OCI-LY1 (cell line): ENCODE data around the gene SLCO4C1.

Experiments
- H2AFZ ChIP-seq: fragments of 200-600 bp; sonication (generic), shearing (Covaris generic); 2 replicates; pipeline ENCODE4 v1.6.0; 2014; ENCODE audit warnings: antibody characterized with exemption, mild to moderate bottlenecking, low read length
- H3F3A ChIP-seq: fragments of 200-600 bp; sonication (generic), shearing (Covaris generic); 2 replicates; pipeline ENCODE4 v1.6.0; 2014; ENCODE audit warnings: mild to moderate bottlenecking, antibody characterized with exemption, low read length, moderate library complexity; ENCODE audit not compliant: insufficient read depth
- H3K27ac ChIP-seq: fragments of 200-600 bp; sonication (generic); 2 replicates; pipeline ENCODE4 v1.5.1; 2014; ENCODE audit warnings: low read length, mixed run types, mild to moderate bottlenecking, low read depth; ENCODE audit not compliant: poor library complexity, severe bottlenecking
- H3K27me3 ChIP-seq: fragments of 200-600 bp; sonication (generic); 2 replicates; pipeline ENCODE4 v1.6.0; 2014; ENCODE audit warnings: antibody characterized with exemption, mild to moderate bottlenecking, low read length, moderate library complexity; ENCODE audit not compliant: insufficient read depth
- H3K36me3 ChIP-seq: fragments of 200-600 bp; sonication (generic); 2 replicates; pipeline ENCODE4 v1.6.1; 2014; ENCODE audit warnings: mild to moderate bottlenecking, antibody characterized with exemption, low read length, moderate library complexity, mixed read lengths; ENCODE audit not compliant: insufficient read depth
- H3K4me1 ChIP-seq: fragments of 200-600 bp; sonication (generic); 2 replicates; pipeline ENCODE4 v1.5.1; 2014; ENCODE audit warnings: mild to moderate bottlenecking, low read length, moderate library complexity; ENCODE audit not compliant: insufficient read depth, severe bottlenecking
- H3K4me2 ChIP-seq: fragments of 200-600 bp; sonication (generic), shearing (Covaris generic); 2 replicates; pipeline ENCODE4 v1.6.1; 2014; ENCODE audit warnings: low read length
- H3K4me3 ChIP-seq: fragments of 200-600 bp; sonication (generic); 2 replicates; pipeline ENCODE4 v1.5.1; 2014; ENCODE audit warnings: low read length, low read depth, mild to moderate bottlenecking, mixed read lengths; ENCODE audit not compliant: poor library complexity, severe bottlenecking
- H3K79me2 ChIP-seq: fragments of 200-600 bp; shearing (Covaris generic); 2 replicates; pipeline ENCODE4 v1.6.1; 2016; ENCODE audit warnings: mixed run types, low read length, mixed read lengths; ENCODE audit not compliant: insufficient read depth
- H3K9ac ChIP-seq: fragments of 200-600 bp; sonication (generic), shearing (Covaris generic); 2 replicates; pipeline ENCODE4 v1.6.1; 2014; ENCODE audit warnings: mild to moderate bottlenecking, low read length, mixed read lengths
- H3K9me2 ChIP-seq: fragments of 200-600 bp; sonication (generic), shearing (Covaris generic); 2 replicates; pipeline ENCODE4 v1.6.1; 2014; ENCODE audit warnings: low read depth, mild to moderate bottlenecking, low read length, mixed read lengths
- H3K9me3 ChIP-seq: fragments of 200-600 bp; shearing (Covaris generic); 2 replicates; pipeline ENCODE4 v1.6.1; 2014; ENCODE audit warnings: low read length, mixed read lengths
- H4K20me1 ChIP-seq: fragments of 200-600 bp; sonication (generic), shearing (Covaris generic); 2 replicates; pipeline ENCODE4 v1.6.0; 2016; ENCODE audit warnings: mild to moderate bottlenecking, low read length; ENCODE audit not compliant: insufficient read depth
- EZH2 ChIP-seq: fragments of 200-600 bp; sonication (generic), shearing (Covaris generic); IDR thresholded peaks from 2 replicates; pipeline ENCODE4 v1.8.0; 2017; ENCODE audit warnings: borderline replicate concordance, mixed run types, mild to moderate bottlenecking, antibody characterized with exemption, low read length, moderate library complexity, mixed read lengths
- TF ChIP-seq, protein P1 (sequence below): fragments of 200-600 bp; sonication (generic), shearing (Covaris generic); IDR thresholded peaks from 2 replicates; pipeline ENCODE4 v1.5.1; 2017; ENCODE audit warnings: mild to moderate bottlenecking, antibody characterized with exemption, low read length, moderate library complexity, mixed read lengths

Gene SLCO4C1

DNA sequence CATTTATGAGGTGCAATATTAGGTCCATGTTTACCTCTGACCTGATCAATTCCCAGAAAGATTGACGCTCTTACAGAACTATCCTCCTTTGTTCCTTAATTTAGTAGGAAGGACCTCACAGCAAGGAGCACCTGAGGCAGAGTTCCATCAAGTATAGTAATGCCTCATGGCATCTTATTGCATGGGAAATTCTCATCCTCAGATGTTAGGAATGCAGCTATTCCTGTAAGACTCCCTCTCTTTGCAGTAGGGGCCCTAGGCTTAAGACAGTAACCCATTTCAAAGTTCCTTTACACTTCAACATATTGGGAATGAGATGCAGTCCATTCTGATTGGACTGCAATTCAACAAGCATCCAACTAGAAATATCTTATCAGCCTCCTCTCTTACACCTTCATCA is 69.8 kb downstream of the SLCO4C1 start:
- no peaks in the 10 kb centered on the region for H3K27me3 ChIP-seq
- H3K4me3 ChIP-seq, result no peak overlapping the region
- no peaks in the 10 kb centered on the region for H3K79me2 ChIP-seq
- TF ChIP-seq, protein P1, sequence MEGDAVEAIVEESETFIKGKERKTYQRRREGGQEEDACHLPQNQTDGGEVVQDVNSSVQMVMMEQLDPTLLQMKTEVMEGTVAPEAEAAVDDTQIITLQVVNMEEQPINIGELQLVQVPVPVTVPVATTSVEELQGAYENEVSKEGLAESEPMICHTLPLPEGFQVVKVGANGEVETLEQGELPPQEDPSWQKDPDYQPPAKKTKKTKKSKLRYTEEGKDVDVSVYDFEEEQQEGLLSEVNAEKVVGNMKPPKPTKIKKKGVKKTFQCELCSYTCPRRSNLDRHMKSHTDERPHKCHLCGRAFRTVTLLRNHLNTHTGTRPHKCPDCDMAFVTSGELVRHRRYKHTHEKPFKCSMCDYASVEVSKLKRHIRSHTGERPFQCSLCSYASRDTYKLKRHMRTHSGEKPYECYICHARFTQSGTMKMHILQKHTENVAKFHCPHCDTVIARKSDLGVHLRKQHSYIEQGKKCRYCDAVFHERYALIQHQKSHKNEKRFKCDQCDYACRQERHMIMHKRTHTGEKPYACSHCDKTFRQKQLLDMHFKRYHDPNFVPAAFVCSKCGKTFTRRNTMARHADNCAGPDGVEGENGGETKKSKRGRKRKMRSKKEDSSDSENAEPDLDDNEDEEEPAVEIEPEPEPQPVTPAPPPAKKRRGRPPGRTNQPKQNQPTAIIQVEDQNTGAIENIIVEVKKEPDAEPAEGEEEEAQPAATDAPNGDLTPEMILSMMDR, result no peak
- TF ChIP-seq EZH2, result no peak
- H3F3A ChIP-seq, result no peaks in the 10 kb centered on the region
- no peaks in the 10 kb centered on the region for H3K4me1 ChIP-seq
- H3K27ac ChIP-seq, result no peak overlapping the region
- H3K36me3 ChIP-seq, result no peaks in the 10 kb centered on the region
- H3K9me2 ChIP-seq, result no peaks in the 10 kb centered on the region
- H3K9ac ChIP-seq, result no peak overlapping the region
- no peak overlapping the region for H3K4me2 ChIP-seq
- H3K9me3 ChIP-seq, result no peaks in the 10 kb centered on the region
- no peak overlapping the region for H2AFZ ChIP-seq
- no peaks in the 10 kb centered on the region for H4K20me1 ChIP-seq

DNA sequence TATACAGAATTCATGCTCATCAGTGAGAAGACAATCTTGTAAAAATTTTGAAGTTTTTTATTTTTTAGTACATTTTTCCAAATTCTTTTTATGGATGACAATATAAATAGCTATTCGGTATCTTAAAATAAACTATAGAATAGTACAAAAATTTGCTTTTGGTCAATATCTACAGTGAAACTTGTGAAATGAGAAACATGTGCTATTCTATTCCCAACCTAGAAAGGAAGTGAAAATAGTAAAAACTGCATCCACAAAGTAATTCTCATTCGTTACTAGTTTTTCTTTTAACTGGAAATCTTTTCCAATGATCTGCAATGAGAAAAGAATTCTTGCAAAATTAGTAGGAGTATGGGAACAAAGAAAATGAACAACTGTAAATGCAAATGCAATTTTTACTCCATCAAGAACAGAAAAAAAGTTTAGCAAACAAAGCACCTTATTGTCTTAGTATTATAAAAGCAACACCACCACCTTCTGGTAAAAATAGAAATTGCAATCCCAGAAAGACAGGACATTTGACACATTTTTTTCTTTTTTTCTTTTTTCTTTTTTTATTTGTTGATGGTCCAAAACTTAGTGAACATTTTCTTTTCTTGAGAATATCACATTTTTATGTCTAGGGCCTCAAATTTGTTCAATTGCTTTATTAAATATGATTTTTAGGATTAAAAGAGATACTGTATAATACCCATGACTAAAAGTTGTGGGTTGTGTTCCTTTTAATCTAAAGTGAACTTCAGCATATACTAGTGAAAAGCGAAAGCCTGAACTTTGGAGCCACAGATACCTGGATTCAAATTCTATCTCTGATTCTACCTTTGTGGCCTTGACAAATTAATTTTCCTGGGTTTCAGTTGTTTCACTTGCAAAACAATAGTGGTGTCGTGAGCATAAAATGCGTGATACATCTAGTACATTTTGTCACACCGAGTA is 72.3 kb downstream of the SLCO4C1 start:
- no peaks in the 10 kb centered on the region for H4K20me1 ChIP-seq
- H3K4me2 ChIP-seq, result no peak overlapping the region
- H3K79me2 ChIP-seq, result no peaks in the 10 kb centered on the region
- H3K27me3 ChIP-seq, result no peaks in the 10 kb centered on the region
- no peaks in the 10 kb centered on the region for H3K9me3 ChIP-seq
- H2AFZ ChIP-seq, result no peak overlapping the region
- no peak overlapping the region for H3K9ac ChIP-seq
- no peaks in the 10 kb centered on the region for H3F3A ChIP-seq
- no peak for TF ChIP-seq EZH2
- TF ChIP-seq, protein P1, result peak; percentile 69
- no peaks in the 10 kb centered on the region for H3K9me2 ChIP-seq
- H3K27ac ChIP-seq, result no peak overlapping the region
- no peaks in the 10 kb centered on the region for H3K4me1 ChIP-seq
- no peak overlapping the region for H3K4me3 ChIP-seq
- no peaks in the 10 kb centered on the region for H3K36me3 ChIP-seq

DNA sequence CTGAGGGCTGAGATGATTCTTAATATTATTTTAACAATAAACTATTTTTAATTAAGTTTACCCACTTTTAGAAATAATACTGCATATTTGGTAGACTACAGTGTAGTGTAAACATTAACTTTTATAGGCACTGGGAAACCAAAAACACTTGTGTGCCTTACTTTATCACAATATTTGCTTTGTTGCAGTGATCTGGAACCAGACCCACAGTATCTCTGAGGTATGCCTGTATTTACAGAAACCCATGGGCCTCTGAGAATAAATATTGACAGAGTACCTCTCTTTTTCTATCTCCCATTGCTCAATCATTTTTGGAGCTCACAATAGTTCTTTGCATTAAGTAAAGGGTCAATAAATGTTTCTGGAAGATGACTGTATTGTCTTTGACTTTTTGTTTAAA is 73.3 kb downstream of the SLCO4C1 start:
- Histone ChIP-seq H3K79me2 (no peaks in the 10 kb centered on the region), H3F3A (no peaks in the 10 kb centered on the region), H3K4me2 (no peak overlapping the region), H2AFZ (no peak overlapping the region), H3K36me3 (no peaks in the 10 kb centered on the region), H3K9ac (no peak overlapping the region), H3K9me3 (no peaks in the 10 kb centered on the region), H3K9me2 (no peaks in the 10 kb centered on the region), H3K27ac (no peak overlapping the region), H3K4me3 (no peak overlapping the region), H3K27me3 (no peaks in the 10 kb centered on the region), H4K20me1 (no peaks in the 10 kb centered on the region), H3K4me1 (no peaks in the 10 kb centered on the region)
- TF ChIP-seq, protein P1, result no peak
- no peak for TF ChIP-seq EZH2
